Measurements from ENCODE around the gene RAPGEF2. TPM values are rescaled to one million over a fixed set of nuclear protein-coding genes. Genes with fewer than 3 reads are reported as not detected.

The RAPGEF2 gene
- total RNA-seq, 6 experiments from 2014 or later: 22.2 to 36.4 (median 31.5) TPM

GRCh38 chr4:159220353-159220752, 117.5 kb downstream of the RAPGEF2 start:
- H3K4me1 Mint-ChIP-seq (ENCODE audit: low read depth): no peaks in the 10 kb centered on the region
- no peak overlapping the region for H3K27ac Mint-ChIP-seq
- no peaks in the 10 kb centered on the region; the same call in 1 of the 2 replicates for H3K27me3 Mint-ChIP-seq (ENCODE audit: insufficient read depth)
- TF ChIP-seq CTCF (IDR thresholded peaks at IDR 0.05): no peak
- no peaks in the 10 kb centered on the region for H3K9me3 Mint-ChIP-seq
- no peak overlapping the region for H3K4me3 Mint-ChIP-seq
- no peaks in the 10 kb centered on the region for H3K36me3 Mint-ChIP-seq (ENCODE audit: low read depth)
- DNase-seq: no peak

GRCh38 chr4:159221280-159221679, 118.4 kb downstream of the RAPGEF2 start:
- Mint-ChIP-seq H3K27ac (no peak overlapping the region), H3K9me3 (no peaks in the 10 kb centered on the region), H3K4me3 (no peak overlapping the region), H3K36me3 (ENCODE audit: low read depth) (no peaks in the 10 kb centered on the region), H3K4me1 (ENCODE audit: low read depth) (peaks cover 1% of the 10 kb centered on the region), H3K27me3 (ENCODE audit: insufficient read depth) (no peaks in the 10 kb centered on the region)
- TF ChIP-seq CTCF (IDR thresholded peaks at IDR 0.05): no peak
- DNase-seq: no peak

GRCh38 chr4:159222043-159222552, 119.2 kb downstream of the RAPGEF2 start:
- no peak for DNase-seq
- Mint-ChIP-seq H3K27ac (no peak overlapping the region), H3K36me3 (ENCODE audit: low read depth) (no peaks in the 10 kb centered on the region), H3K9me3 (no peaks in the 10 kb centered on the region), H3K4me3 (no peak overlapping the region), H3K27me3 (ENCODE audit: insufficient read depth) (no peaks in the 10 kb centered on the region), H3K4me1 (ENCODE audit: low read depth) (peaks cover 10% of the 10 kb centered on the region)
- TF ChIP-seq CTCF (IDR thresholded peaks at IDR 0.05): no peak

- peaks cover 4% of the 10 kb centered on the region; the same call in 1 of the 2 replicates for H3K27me3 Mint-ChIP-seq (ENCODE audit: insufficient read depth)
- H3K4me3 Mint-ChIP-seq: no peak overlapping the region
- H3K4me1 Mint-ChIP-seq (ENCODE audit: low read depth): peaks cover 33% of the 10 kb centered on the region
- no peak overlapping the region for H3K27ac Mint-ChIP-seq
- TF ChIP-seq CTCF (IDR thresholded peaks at IDR 0.05): no peak
- no peaks in the 10 kb centered on the region for H3K36me3 Mint-ChIP-seq (ENCODE audit: low read depth)
- no peak for DNase-seq
- no peaks in the 10 kb centered on the region for H3K9me3 Mint-ChIP-seq
Measured at GRCh38 chr4:159224408-159224807, 121.5 kb downstream of the RAPGEF2 start.

- no peaks in the 10 kb centered on the region for H3K9me3 Mint-ChIP-seq
- no peak for DNase-seq
- no peak for TF ChIP-seq CTCF (IDR thresholded peaks at IDR 0.05)
- H3K4me3 Mint-ChIP-seq: peak overlapping the region; percentile 87; the same call in 1 of the 2 replicates
- H3K27ac Mint-ChIP-seq: peak overlapping the region; percentile 82
- peaks cover 4% of the 10 kb centered on the region; the same call in 1 of the 2 replicates for H3K27me3 Mint-ChIP-seq (ENCODE audit: insufficient read depth)
- H3K4me1 Mint-ChIP-seq (ENCODE audit: low read depth): peaks cover 55% of the 10 kb centered on the region
- H3K36me3 Mint-ChIP-seq (ENCODE audit: low read depth): peaks cover 3% of the 10 kb centered on the region
Measured at GRCh38 chr4:159227378-159227777, 124.5 kb downstream of the RAPGEF2 start.
